Right renal cortex interstitium (tissue), 3 donors: ENCODE results near the gene EML3. TPM values are rescaled to one million over a fixed set of nuclear protein-coding genes. Genes with fewer than 3 reads are reported as not detected.
A peak's percentile ranks its signal among the peaks of the same experiment; 100 is the strongest.
"Not testable (repeated sequence)": the region's sequence is repeated elsewhere in the genome, so short reads cannot be mapped to it uniquely, and the experiment has no call there.

Experiments
- DNase-seq, 3 donors: peaks; one replicate each; pipeline ENCODE4 v3.0.0-alpha.2; 2013; ENCODE audit warnings: low read depth in 3 of 3, low spot score in 2 of 3
- polyA plus RNA-seq, 3 donors: library from polyadenylated mRNA; unstranded; fragments of 120-200 nt; gene quantifications; one replicate each; pipeline ENCODE4 v1.2.1, GENCODE V29; 2013; ENCODE audit not compliant: insufficient read length in 3 of 3

EML3 gene
- polyA plus RNA-seq, 3 donors: 24.4 to 32.6 (median 26.1) TPM

DNA sequence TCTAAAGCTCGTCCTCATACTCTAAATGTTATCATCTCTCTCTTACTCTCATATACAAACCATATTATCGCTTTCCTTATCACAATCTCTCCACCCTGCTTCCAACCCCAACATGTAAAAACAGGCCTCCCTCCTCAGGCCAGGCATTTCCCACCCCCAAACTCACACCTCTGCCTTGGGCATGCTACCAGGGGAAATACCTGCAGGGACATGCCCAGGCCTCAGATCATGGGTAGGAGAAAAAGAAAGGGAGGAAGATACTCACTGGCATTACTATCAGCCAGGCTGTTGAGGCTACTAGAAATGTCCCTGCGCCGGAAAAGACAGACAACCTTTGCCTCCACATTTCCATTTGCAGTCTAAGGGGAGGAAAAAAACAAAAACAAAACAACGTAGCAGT, 12.7 kb downstream of the EML3 start:
- DNase-seq: no peak

DNA sequence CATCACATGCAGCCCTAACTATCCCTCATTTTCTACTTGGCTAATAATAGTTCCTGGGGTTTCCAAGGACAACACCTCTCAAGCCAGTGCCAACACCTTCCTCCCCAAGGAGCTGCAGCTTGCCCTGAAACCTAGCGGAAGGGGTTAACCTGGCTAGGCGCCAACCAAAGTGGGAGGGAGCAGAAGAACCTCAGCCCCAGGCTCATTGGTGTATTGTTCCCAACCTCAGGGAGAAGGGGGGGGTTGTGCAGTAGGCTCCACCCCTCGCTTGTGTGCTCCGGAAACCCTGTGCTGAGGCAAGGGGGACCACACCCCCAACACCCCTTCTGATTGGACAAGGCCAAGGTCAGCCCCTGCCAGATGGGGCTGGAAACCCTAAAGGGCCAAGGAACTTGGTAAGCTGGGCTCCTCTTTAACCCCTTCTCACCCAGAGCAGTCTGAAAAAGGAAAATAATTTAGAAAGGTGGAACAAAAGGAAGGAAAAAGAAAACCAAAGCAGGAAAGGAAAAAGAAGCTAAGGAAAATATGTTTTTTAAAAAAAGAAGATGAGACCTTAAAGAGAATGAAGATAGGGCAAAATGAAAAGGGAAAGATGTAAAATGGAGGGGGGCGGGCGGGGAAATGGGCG, 13.4 kb downstream of the EML3 start:
- DNase-seq: peak in 2 of 3 donors; percentile 86 to 91

GRCh38 chr11:62595124-62595523, 17.5 kb downstream of the EML3 start:
- DNase-seq: no peak

DNA sequence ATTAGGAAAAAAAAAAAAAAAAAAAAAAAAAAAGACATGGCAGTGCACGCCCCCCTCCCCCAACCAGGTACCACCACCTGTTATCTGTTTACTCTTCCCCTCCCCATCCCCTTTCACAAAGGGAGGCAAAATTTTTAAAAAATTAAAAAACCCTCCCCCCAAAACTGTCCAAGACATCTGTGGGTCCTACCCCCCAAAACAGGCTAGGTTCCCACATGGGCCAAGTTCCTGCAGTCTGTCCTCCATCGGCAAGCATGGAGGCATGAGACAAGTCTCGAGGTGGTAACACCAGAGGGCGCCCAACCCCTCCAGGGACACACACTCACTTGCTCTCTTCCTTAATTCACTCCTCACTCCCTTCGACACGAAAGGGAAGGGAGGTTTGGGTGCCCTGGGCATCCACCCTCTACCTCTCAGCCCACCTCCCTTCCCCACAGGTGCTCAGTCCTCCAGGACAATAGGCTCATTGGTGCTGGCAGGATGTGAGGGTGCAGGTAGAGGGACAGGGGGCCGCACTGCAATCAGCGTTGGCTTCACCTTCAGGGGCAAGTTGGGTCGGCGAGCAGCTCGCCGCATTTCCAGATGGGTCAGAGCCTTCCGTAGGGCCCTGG, 19.0 kb downstream of the EML3 start:
- DNase-seq: no peak

DNA sequence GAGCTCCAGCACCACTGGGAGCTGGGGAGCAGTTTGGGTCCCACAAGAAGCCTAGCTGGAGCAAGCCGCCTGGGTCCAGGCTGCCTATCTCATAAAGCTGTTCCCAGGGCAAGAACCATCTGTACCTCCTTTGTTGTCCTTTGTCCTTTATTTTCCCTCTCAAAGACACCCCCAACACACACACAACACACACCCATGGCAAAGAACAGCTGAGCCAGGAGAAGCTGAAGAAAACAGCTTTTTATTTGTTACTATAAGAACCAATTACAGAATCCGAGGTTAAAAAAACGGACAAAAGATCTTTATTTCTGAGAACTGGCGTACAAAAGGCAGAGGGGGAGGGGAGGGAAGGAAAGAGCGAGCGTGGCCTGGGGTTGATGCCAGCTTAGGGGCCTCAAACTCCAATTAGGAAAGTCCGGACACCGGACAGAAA, 19.6 kb downstream of the EML3 start:
- DNase-seq: no peak

DNA sequence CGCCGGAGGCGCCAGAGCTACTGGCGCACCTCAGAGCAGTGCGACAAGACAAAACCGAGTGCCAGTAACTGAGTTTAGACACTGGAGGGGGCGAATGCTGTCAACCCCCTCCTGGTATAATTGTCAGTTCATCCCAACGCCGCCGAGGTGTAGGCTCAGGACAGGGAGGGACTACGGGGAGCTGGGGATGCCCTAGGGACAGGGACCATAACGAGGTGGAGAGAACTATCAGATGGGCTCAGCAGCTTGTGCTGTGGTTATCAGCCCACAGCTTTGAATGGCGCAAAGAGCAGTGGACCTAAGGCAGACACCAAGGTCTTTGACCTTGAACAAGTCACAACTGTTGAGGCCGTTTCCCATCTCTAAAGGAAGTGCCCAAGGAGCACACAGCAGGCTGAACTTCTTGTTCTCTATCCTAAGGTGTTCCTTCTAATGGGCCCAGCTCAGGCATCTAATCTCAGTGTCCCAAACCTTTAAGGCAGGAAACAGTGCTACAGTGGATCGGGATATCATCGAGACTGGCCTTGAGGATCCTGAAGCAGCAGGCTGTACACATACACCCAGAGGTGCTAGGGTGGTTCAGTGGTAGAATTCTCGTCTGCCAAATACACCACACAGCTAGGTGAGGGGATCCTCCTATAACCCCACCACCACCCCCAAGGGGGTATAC, 20.3 kb downstream of the EML3 start:
- DNase-seq: no peak

- DNase-seq: peak; percentile 95 to 97 (median 97)
Observed at GRCh38 chr11:62591448-62592145, 21.0 kb downstream of the EML3 start, which contains the start of gene TUT1. TSS of gene TUT1 (minus strand) at chr11:62591523. CDS start at chr11:62591485, 38 bp downstream.

DNA sequence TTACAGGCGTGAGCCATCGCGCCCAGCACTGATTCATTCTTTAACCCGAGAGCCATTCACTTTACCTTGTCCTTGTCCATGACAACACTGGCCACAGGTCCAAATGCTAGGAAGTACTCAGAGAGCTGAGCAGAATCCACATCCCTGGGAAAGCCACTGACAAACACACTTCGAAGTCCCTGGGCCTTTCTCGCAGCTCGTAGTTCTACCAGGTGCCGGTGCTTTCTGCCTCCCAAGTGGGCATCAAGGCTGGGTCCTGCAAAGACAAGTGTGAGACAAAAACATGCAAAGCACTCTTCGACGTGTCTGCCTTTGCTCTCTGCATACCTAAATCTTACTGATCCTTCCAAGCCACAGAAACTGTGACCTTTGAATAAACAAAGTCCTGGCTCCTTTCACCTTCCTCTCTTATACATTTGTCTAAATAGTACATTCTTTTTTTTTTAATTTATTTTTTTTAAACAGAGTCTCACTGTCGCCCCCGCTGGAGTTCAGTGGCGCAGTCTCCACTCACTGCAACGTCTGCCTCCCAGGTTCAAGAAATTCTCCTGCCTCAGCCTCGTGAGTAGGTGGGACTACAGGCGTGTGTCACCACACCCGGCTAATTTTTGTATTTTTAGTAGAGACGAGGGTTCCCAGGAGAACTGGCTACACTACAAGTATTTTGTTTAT, 23.5 kb downstream of the EML3 start:
- no peak for DNase-seq

DNA sequence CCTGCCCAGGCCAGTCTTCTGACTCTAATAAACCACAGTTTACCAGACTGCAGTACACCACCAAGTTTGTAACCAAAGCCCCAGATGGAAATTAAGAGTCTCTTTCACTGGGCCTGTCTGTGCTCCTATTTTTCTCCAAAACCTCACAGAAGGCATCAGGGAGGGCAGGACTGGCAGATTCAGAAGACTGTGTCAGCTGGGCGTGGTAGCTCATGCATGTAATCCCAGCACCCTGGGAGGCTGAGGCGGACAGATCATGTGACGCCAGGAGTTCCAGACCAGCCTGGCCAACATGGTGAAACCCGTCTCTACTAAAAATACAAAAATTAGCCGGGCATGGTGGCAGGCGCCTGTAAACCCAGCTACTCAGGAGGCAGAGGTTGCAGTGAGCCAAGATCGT, 27.2 kb downstream of the EML3 start:
- not testable (repeated sequence) for DNase-seq

DNA sequence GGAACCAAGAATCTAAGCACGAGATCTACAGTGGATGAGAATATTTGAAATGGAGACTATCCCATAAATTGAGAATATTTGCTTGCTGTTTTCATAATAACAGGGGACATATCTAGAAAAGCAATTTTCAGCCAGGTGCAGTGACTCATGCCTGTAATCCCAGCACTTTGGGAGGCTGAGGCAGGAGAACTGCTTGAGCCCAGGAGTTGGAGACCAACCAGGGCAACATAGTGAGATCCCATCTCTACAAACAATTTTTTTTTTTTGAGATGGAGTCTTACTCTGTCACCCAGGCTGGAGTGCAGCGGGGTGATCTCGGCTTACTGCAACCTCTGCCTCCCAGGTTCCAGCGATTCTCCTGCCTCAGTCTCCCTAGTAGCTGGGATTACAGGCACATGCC, 30.8 kb downstream of the EML3 start:
- not testable (repeated sequence) for DNase-seq

DNA sequence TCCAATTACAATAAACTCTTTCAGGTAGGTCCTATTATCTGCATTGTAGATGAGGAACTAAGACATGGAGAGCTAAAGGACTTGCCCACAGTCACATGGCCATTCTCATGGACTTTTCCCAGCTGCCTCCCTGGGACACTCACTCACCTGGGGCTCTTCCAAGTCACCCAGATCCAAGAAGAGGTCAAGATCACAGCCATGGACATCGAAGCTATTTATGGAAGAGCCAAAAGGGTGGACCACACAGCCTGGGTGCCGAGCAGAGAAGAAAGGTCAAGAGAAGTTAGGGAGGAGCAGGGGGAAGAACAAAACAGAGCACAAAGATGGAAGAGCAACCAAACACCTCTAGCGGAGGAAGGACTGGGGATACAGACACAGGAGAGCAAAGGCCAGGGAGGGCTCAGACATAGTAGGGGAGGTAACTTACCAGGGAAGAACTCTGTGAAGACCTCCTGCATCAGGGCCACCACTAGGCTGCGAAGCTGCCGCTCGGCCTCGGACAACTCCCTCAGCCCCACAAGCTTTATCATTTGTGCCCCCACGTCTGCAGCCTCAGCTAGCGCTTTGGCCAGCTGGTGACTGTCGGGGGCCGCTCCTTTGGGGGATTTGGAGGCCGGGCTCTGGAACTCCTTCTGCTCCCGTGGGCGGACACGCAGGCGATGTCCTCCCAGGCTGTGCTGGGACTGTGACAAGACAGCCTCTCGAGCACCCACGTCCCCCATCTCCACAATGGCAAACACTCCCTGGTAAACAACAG, 31.4 kb downstream of the EML3 start:
- no peak for DNase-seq

DNA sequence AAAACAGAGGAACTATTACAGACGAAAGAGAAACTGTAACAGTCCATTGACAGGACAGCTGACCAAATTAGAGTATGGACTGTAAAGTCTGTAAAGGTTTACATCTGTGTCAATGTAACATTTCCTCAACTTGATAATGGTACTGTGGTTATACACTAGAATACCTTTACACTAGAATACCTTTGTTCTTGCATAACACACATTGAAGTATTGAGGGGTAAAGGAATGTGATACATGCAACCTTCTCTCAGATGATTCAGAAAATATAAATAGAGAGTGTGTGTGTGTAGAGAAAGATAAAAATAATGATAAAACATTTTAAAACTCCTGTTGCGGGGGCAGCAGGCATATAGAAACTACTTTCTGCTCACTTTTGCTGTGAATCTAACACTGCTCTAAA, 33.3 kb downstream of the EML3 start:
- DNase-seq: no peak

DNA sequence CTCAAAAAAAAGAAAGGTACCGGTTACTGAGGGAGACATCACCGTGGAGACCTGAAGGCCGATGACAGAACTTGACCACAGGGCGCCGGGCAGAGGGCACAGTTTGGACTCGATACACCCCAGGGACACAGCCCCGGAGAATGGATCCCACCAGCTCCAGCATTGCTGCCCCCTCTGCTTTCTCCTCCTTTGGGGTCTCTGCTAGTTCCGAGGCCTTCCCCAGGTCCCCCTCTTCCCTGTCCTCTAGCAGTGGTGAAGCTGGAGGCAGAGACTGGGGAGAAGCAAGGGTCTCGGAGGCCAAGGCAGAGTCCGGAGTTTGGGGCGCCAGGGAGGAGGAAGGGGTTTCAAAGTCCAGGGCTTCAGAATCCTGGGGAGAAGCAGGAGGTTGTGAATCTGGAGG, 34.0 kb downstream of the EML3 start:
- no peak for DNase-seq

DNA sequence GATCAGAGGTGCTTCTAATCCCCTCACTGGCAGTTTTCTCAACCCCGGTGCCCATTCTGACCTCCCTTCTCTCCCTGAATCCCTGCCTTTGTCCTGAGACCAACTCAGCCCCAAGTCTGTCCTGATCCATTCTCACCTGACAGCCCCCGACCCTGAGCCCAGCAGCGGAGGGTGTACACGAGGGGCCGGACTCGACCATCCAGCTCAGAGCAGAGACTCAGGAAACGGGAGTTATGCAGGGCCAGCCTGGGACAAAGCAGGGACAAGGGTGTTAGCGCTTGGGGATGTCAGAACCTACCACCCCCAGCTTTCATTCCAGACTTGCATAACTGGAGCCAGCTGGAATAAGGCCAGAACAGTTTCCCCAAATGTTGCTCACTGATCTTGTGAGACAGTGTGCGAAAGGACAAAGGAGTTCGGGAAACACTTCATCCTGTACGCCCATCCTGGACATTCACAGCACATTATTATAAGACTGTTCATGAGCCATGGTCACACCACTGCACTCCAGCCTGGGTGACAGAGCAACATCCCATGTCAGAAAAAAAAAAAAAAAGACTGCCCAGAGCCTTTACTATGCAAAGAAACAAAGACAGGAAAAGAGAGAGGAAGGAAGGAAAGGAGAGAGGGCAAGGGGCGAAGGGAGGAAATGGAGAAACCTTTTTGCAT, 35.4 kb downstream of the EML3 start:
- no peak for DNase-seq

- no peak for DNase-seq
Observed at GRCh38 chr11:62575837-62576236, 36.7 kb downstream of the EML3 start.

GRCh38 chr11:62575156-62575555, 37.4 kb downstream of the EML3 start:
- no peak for DNase-seq

GRCh38 chr11:62574363-62575071, 38.1 kb downstream of the EML3 start:
- no peak for DNase-seq

DNA sequence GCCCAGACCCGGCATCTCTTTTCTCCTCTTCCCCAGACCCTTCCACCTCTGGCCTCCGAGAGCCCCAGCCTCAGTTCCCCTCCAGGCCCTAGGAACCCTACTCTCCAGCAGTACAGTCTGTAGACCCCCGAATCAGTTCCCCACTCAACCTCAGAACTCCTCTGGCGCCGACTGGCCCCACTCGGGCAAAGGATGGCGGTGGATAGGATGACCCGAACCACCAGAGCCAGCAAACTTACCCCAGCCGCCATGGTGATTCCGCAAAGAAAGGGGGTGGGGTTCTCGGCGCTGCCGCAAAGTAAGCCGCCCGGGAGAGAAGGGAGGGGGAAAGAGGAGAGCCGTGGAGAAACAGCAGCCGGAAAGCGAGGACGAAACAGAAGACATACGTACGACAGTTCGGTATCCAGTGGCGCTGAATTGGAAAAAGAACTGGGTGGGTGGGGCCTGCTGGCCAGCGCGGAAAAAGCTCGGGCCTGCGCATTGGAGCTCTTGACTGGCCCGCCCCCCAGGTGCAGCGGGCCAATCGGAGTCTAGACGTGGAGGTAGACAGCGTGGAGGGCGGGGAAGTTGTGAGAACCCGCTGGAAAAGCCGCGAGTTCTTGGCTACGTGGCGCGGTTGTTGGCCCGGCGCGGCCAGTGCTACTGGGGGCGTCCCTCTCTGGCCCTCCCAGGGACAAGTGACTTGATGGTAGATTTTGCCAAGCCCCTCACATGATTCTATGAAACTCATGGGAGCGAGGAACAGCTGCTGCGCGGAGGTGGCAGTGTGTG, 38.8 kb downstream of the EML3 start, which contains the start of gene EEF1G:
EEF1G (minus strand) TSS at position 300 of the 771 bp plus-strand sequence; CDS start at position 251, 49 bp downstream.
- DNase-seq: peak; percentile 97 to 99 (median 99)
